ENCODE data around the gene NDOR1.

NDOR1 gene

DNA sequence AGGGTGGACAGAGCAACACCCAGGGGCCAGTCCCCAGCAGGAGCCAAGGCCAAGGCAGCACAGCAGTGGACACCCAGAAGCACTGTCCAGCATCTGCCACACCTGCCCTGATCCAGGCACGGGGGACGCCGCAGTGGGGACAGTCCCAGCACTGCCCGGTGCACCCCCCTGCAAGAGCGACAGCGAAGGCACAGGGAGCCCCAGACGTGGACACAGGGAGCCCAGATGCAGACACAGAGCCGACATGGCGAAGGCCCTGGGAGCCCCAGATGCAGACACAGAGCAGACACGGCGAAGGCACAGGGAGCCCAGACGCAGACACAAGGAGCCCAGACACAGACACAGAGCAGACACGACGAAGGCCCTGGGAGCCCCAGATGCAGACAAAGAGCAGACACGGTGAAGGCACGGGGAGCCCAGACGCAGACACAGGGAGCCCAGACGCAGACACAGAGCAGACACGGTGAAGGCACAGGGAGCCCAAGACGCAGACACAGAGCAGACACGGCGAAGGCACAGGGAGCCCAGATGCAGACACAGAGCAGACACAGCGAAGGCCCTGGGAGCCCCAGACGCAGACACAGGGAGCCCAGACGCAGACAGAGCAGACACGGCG, 21.4 kb upstream of the NDOR1 start:
- DNase-seq: no peak

- DNase-seq: no peak
Observed at GRCh38 chr9:137184881-137185660, 20.4 kb upstream of the NDOR1 start.

DNA sequence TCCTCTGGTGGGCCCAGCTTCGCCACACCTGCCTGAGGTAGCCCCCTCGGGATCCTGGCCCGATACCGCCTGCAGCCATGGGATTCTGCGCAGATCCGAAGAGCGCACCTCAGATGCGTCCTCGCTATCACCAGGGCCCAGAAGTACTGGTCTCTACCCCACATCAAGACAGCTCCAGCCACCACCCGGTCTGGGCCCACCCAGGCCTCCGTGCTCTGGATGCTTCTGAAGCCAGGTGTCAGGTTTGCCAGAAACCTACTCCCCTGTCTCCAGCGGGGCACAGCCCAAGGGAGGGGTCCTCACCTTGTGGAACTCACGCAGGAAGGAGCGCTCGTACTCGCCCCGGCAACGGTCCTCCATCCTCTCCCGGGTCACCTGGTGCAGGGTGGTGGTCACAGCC, 19.6 kb upstream of the NDOR1 start:
- no peak for DNase-seq

- no peak for DNase-seq
Observed at GRCh38 chr9:137186385-137186784, 19.1 kb upstream of the NDOR1 start.

DNA sequence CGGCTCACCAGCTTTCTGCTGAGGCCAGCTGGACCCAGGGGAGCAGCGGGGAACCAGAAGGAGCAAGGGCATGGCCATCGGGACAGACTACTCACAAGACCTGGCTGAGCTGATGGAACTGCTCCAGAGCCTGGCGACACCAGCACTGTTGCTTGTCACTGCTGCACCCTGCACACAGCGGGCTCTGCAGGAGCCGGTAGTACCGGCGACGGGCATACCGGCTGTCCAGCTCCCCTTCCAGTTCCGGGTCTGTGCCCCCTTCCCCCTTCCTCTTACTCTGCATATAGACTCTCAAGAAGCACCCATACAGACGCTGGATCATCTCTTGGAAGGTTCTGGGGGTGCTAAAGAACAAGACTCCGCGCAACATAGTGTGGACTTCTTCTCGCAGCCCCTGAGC, 18.1 kb upstream of the NDOR1 start:
- no peak for DNase-seq

- DNase-seq: no peak
Observed at GRCh38 chr9:137188086-137188489, 17.4 kb upstream of the NDOR1 start.

DNA sequence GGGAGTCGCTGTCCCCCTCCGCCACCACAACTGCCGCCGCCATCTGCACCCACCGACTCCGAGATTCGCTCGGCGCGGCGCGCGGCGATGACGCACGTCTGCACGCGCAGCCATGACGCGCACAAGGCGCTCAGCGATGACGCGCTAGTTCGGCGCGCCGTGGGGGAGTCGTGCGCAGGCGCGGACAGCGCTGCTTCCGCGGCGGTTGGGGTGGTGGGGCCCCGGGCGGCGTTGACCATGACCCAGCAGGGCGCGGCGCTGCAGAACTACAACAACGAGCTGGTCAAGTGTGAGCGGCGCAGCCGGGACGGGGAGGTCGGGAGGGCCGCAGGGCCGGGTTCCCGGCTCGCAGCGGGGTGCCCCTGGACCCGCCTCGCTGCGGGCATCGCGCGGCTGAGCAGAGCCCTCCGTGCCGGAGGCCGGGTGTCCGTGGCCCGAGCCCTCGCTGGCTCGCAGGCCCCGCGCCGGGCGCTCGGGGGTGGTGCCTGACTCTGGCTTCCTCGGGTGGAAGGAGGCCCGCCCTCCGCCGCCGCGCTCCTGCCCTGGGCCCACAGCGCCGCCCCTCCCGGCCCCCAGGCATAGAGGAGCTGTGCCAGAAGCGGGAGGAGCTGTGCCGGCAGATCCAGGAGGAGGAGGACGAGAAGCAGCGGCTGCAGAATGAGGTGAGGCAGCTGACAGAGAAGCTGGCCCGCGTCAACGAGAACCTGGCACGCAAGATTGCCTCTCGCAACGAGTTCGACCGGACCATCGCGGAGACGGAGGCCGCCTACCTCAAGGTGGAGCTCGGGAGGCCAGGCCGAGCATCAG, 16.8 kb upstream of the NDOR1 start, which contains the start of the genes ANAPC2 and SSNA1:
Gene ANAPC2 (minus strand): TSS at position 71 of the 807 bp plus-strand sequence. CDS start 28 bp downstream, at position 43.
Gene SSNA1 (plus strand): TSS at position 187 of the 807 bp plus-strand sequence. CDS start 51 bp downstream, at position 238.
- peak; percentile 94 for DNase-seq

- no peak for DNase-seq
Observed at GRCh38 chr9:137189297-137190295, 15.9 kb upstream of the NDOR1 start.

DNA sequence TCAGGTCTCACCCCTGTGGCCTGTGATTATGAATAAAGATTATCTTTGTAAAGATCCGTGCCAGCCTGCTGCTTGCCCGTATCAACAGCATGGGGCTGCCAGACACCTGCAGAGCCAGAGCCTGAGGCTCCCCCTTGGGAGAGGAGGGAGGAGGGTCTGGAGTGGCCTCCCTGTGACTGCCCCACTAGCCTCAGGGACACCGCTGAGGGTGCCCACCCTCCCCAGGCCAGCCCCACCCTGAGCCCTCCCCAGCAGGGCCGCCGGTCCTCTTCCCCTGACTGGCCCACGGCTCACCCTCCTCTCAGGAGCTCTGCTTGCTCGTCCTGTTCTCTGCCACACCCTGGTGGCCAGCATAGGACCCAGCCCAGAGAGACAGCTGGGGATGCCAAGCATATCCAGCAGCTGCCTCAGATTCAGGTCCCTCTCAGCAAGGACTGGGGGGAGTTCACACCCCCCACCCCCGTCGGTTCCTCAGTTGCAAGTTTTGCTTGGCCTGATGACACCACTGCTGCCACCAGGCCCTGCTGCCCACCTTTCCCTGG, 15.1 kb upstream of the NDOR1 start:
- DNase-seq: no peak

- no peak for DNase-seq
Observed at GRCh38 chr9:137191245-137191644, 14.3 kb upstream of the NDOR1 start.

GRCh38 chr9:137191691-137192447, 13.6 kb upstream of the NDOR1 start:
- no peak for DNase-seq

- DNase-seq: no peak
Observed at GRCh38 chr9:137192448-137192780, 13.1 kb upstream of the NDOR1 start.

DNA sequence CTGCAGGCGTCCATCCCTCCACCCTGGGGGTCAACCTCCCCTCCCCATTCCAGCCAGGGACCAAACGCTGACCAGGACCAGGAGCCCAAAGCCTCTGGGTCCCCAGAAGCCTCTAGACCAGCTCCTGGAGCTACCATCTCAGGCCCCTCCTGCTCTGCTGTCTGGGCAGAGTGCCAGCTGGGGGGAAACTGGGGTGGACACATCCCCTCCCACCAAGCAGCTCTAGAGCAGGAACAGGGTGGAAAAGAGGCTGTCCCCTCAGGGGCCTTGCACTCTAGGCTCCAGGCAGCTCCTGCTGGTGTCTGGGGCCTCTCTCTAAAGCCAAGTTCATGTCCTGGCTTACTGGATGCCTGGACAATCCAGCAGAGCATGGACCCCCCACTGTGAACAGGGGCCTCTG, 12.6 kb upstream of the NDOR1 start:
- DNase-seq: no peak

DNA sequence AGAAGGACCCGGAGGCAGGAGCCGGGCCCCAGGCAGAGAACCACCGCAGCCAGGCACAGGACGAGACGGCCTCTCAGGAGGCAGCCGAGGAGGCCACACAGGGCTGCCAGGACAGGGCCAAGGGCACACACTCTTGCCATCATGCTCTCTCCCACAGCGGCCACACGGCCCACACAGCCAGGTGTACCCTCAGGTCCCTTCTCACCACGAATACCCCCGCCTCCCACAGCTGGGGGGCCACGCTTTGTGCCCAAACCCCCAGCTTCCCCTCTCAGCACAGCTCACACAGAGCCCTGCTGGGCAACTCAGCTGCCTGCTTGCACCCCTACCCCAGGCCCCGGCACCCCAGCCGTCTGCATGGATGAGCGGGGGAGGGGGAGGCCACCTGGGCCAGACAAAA, 11.7 kb upstream of the NDOR1 start:
- DNase-seq: no peak

DNA sequence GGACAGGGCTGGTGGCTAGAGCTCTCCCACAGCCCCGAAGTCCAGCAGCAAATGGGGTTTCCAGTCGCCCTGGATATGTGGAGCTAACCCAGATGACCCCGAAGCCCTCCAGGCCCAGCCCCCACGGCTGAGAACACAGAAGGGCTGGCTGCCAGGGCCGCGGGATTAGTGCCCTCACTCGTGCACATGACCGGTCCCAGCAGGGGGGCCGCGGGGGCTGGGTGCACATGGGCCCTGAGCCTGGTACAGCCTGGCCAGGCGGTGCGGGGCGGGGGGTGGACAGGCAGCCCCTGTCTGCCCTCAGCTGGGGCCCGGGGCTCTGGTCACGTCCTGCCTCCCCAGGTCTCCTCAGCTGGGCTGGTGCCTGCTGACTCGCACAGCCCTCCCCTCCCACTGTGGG, 11.1 kb upstream of the NDOR1 start:
- no peak for DNase-seq

GRCh38 chr9:137194909-137195308, 10.6 kb upstream of the NDOR1 start:
- no peak for DNase-seq

DNA sequence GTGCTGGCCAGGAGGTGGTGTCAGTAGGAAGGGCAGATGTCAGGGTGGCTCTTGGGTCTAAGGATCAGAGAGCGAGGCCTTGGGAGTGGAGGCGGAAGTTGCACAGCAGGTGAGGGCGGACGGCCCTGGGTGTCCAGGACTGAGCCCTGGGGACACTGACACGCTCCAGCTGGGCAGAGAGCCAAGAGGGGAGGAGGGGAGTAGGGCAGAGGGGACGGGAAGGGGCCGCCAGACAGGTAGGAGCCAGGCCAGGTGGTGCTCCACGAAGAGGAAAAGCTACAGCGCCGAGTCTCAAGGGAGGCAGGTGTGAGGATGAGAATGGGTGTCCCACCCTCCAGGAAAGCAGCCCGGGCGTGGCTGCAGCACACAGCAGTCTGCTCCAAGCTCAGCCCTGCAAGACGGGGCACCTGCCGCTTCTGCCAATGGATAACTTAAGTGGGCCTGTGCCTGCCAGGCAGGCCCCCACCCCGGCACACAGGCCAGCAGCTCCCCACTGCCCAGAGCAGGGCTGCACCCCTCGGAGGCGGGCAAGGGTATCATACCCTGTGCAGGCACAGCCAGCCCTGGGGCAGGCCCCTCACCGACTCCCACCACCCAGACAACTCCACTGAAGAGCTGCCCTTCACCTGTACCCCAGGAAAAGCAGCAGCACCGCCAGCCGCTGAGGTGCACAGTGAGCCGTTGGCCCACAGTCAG, 9.8 kb upstream of the NDOR1 start:
- DNase-seq: no peak

GRCh38 chr9:137198051-137198901, 7.2 kb upstream of the NDOR1 start:
- no peak for DNase-seq

DNA sequence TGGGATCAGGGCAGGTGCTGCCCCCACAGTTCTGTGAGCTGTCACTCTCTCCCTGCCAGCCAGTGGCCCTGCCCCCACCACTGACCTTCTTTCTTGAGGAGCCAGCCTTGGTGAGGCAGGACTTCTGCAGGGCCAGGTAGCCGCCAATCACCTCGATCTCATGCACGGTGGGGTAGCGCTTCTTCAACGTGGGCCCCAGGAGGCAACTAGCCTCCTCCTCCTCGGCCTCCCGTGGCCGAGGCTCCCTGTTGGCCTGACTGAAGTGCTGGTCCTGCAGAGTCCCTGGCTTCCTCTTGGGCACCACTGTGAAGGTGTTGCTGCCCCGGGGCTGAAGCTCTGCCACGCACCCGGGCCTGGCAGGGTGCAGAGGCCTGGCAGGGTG, 6.6 kb upstream of the NDOR1 start:
- DNase-seq: no peak
